Measurements from ENCODE around the gene SFTPB.

DNA sequence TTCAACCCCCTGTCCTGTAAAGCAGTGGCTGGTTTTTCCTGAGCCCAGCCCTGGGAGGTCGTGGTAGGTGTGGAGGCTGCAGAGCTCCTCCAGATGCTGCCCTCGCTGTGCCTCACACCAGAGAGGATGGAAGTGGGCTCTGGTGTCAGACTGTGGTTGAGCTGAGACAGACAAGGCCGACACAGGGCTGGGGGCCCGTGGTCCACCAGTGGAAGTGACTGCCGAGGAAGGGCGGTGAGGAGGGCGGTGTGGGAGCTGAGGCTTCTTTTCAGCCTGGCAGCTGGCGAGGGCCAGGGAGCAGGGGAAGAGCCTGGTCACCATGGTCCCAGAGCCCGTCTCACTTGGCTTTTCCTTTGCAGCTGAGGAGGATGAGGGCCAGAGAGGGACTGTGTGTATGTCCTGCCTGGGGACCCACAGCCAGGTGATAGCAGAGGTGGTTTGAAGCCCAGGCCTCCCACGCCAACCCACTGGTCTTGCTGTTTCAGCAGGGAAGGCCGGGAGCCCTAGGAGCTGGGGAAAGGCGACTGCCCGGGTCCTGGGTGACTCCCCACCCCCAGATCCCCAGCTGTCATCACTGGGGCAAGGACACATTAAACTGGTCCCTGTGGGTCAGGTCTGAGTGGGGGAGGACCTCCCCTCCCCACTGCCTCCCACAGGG lies 8.5 kb downstream of the SFTPB start:
- TF ChIP-seq, protein P1, sequence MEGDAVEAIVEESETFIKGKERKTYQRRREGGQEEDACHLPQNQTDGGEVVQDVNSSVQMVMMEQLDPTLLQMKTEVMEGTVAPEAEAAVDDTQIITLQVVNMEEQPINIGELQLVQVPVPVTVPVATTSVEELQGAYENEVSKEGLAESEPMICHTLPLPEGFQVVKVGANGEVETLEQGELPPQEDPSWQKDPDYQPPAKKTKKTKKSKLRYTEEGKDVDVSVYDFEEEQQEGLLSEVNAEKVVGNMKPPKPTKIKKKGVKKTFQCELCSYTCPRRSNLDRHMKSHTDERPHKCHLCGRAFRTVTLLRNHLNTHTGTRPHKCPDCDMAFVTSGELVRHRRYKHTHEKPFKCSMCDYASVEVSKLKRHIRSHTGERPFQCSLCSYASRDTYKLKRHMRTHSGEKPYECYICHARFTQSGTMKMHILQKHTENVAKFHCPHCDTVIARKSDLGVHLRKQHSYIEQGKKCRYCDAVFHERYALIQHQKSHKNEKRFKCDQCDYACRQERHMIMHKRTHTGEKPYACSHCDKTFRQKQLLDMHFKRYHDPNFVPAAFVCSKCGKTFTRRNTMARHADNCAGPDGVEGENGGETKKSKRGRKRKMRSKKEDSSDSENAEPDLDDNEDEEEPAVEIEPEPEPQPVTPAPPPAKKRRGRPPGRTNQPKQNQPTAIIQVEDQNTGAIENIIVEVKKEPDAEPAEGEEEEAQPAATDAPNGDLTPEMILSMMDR (conservative IDR thresholded peaks at IDR 0.05), result no peak
- no peak for TF ChIP-seq EZH2 (IDR thresholded peaks at IDR 0.05; ENCODE audit: low read depth)

All from PC-9 (cell line).